NCI-H128 (cell line): ENCODE results near the gene HMX1.

Source experiments
- DNase-seq: peaks from one replicate; lab custom pipeline; 2025; ENCODE audit not compliant: unreplicated experiment; lab: John Stamatoyannopoulos, UW

HMX1 gene

DNA sequence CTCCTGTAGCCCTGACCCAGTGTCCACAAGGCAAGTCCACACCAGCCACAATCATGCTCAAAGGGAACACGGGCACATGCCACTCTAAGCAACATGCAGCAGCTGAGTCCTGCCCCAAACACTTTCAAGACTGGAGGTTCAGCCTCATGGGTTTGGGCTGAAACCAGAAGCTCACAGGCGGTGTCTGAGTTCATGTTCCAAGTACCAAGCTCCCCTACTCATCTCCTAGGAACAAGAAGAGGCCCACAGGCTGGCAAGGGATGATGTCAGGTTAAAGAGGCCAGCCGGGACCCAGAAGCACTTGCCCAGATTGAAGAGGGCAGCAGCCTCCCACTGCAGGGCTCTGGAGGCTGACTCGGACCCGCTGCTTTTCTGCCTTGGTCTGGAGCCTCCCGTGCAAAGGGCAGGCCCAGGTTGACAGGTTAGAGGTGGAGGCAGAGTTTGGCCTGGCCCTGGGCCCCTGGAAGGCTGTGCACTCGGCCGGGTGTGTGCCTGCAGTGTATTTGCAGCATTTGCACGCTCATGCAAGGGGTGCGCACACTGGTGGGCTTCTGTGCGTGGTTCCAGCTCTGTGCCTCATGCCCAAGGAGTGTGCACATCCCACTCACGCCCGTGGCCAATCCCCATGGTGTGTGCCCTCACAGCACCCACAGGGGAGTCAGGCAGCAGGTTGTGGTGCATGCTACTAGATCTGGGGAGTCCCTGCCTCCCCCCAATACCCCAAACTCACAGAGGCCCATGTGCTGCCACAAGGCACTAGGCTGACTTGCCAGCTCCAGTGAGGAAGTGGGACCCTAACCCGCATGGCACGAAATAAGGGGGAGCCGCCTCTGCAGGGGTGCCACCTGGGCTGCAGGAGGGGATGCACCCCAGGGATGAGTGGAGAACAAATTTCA lies 2.4 kb downstream of the HMX1 start:
- no peak for DNase-seq

DNA sequence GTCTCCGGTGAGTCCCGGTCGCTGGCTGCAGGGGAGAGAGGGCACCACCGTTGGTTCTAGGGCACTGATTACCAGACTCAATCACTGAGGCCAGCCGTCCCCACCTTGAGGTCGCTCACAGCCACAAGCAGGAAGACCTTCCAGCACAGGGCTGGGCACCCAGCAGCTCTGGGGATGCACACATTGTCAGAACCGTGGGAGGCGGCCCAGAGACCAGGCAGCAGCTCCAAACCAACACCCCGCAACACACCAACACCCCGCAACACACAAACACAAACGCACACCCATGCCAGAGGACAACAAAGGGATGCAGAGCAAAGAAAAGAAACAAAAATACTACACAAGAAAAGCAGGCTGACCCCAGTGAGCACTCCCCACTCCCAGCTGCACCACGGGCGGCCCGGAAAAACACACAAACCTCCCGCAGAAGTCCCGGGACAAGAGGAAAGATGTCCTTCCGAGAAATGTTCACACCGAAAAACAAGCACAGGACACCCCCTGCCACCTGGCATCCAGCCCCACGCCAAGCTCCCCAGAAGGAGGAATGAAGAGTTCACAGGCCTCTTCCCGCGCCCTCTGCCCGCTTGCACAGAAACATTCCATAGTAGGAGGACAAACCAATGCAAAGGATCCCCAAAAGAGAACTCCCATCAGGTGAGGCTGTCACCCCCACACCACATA lies 3.2 kb downstream of the HMX1 start:
- no peak for DNase-seq

DNA sequence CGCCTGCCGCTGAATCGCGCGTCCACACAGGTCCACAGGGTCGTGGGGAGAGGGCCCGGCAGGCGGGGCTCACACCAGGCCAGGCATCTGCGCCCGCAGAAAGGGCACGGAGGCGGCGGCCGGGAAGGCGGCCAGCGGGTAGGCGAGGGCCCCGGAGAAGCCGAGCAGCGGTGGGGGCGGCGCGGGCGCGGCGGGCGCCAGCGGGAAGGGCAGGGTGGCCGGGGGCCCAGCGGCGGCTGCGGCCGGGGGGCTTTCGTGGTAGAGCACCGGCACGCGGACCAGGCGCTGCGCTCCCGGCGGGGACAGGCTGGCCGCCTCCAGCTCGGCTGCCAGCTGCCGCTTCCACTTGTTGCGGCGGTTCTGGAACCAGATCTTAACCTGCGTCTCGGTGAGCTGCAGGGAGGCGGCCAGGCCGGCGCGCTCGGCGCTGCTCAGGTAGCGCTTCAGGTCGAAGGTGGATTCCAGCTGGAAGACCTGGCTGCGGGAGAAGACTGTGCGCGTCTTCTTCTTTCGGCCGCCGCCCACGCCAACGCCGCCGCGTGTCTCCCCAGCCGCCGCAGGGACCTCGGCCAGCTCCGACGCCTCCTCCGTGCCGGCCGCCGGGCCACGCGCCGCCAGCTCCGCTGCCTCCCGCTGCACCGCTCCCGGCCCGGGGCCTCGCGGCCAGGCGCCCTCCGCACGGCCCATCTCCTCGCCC lies 3.9 kb downstream of the HMX1 start:
- DNase-seq, result no peak

DNA sequence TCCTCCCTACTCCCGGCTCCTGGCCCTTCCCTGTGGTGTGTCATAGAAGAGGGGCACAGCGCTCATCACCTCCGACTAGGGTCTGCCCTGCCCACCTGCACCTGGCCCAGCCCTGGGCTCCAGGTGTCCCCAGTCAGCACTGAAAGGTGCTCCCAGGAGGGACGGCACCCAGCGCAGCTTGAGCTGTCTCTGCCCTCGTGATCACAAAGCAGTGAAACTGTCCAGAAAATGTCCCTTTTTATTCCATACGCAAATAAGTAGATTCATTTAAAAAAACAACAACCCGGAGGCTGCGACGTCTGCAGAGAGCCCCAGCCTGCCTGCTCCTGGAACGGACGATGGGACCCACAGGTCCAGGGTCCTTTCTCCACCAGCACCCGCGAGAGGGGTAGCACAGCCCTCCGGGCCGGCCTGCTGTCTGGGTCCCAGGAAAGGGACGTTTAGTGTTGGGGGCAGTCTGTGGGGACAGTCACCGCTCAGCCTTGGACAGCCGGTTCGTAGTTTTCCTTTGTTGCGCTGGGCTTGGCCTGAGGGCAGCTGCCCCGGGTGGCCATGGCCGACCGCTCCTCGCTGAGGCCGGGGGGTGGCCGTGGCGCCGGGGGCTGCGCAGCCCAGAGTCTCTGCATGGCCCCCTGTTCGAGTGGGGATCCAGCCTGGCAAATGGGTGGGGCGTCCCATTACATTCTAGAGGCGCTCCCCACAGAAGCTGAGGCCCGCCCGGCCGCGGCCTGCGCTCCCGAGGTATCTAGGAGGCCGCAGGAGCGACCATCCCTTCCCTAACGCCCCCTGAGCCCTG lies 4.6 kb downstream of the HMX1 start:
- no peak for DNase-seq

DNA sequence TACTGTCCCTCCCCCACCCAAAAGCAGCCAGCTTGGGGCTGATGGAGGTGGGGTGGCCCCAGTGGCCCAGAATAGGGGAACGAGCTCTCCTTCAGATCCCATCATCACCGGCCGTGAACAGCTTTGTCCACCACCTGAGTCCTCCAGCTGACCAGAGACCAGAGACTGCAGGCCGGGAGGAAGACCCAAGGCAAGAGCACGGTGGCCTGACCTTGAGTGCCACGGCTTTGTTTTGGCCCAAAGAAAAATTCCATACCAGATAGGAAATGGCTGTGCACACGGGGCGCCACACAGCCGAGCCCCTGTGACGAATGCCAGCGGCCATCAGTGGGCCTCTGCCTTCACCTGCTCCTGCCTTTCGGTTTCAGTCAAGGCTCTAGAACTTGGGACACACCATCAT lies 5.2 kb downstream of the HMX1 start:
- DNase-seq, result no peak

DNA sequence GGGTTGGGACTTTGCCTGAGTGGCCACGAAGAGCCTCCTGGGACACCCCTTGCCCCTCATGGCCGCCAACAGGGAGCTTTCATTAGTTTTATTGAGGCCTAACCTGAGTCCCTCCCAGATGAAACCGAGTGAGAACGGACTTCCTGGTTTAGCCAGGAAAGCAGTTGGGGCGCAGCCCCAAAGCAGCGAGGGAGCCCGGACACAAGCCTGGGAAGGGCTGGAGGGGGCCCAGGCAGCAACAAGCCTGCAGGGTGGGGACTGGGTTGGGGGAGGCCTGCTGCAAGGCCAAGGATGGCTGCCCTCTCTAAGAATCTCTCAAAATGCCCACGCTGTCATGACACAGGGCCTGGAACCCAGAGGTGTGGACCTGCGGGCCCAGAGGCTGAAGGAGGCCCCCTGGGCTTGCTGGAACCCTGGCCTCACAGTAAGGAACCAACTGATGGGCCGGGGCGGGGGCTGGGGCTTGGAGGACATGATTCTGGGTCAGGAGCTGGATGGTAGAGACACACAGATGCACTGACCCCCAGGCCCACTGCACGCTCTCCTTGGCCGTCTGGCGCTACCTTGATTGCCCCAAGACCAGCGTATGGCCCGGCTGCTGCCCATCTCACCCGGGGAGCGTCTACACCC lies 5.8 kb downstream of the HMX1 start:
- DNase-seq, result no peak

DNA sequence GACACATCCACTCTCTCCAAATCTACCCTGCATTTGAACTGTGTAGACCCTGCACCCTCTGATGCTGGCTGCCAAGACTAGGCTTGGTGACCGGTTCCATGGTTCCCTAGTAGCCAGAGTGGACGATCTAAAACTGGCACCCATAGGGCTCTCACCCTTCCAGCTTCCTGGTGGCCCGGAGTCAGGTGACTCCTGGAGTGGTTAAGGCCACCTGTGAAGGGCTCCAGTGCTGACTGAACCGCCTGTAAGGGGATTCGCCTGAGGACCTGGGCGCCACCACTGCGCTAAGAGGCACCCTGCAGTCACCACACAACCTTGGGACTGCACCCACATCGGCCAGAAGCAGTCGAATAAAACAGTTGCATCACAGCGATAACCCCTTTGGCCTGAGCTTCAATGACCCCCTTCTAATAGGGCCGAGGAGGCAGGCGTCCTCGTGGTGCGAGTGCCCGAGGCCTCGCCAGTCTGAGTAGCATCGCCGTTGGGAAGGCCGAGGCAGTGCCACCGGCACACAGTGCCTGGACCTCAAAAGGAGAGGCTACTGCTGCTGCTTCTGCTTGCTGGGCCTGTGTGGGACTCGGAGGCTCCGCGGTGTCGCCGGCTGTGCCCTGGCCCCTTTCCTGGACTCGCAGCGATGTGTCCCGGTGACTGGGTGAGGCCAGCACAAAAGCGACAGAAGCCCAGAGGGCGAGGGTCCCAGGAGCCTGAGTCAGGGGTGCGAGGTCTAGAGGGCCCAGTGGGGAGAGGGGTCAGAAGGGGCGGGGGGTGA lies 6.5 kb downstream of the HMX1 start:
- DNase-seq, result no peak

DNA sequence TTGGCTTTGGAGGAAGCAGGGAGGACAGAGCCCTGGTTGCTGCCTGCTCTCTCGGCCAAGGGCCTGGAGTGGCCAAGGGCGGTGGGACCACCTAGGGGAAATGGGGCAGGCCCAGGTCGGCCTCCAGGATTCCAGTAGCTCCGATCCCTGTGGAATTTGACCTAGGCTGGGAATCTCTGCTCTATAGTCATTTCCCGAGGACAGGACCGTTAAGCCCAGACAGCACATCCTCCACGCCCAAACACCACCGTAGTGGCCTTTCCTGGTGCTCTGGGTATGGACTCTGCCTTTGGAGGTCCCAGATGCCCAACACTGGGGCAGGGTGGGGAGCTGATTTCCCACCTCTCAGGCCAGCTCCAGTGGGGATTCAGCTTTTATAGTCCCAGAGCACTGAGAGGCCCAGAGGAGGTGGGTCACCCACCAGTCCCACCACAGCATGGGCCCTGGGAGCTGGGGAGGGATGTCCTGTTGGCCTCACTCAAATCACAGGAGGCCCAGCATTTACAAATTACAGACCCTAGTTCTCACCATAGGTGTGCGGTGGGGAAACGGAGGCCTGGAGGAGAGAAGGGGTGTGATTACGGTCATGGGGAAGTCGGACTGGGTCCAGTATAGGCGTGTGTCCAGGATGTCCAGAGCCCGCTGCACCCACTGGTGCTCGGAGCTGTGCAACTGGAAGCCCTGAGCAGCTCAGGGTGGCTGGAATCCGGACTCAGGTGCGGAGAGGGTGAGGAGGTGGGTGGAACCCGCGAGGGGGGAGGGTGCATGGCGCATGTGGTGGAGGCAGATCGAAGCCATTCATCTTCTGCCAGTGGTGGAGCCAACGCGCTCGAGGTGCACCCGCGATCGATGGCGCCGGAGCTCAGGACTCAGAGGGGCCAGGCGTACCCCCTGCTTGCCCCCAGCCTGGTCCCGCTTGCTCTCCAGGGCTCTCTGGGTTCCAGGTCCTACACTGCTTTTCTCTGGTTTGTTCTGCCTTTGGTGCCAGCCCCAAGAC lies 7.7 kb downstream of the HMX1 start:
- no peak for DNase-seq

DNA sequence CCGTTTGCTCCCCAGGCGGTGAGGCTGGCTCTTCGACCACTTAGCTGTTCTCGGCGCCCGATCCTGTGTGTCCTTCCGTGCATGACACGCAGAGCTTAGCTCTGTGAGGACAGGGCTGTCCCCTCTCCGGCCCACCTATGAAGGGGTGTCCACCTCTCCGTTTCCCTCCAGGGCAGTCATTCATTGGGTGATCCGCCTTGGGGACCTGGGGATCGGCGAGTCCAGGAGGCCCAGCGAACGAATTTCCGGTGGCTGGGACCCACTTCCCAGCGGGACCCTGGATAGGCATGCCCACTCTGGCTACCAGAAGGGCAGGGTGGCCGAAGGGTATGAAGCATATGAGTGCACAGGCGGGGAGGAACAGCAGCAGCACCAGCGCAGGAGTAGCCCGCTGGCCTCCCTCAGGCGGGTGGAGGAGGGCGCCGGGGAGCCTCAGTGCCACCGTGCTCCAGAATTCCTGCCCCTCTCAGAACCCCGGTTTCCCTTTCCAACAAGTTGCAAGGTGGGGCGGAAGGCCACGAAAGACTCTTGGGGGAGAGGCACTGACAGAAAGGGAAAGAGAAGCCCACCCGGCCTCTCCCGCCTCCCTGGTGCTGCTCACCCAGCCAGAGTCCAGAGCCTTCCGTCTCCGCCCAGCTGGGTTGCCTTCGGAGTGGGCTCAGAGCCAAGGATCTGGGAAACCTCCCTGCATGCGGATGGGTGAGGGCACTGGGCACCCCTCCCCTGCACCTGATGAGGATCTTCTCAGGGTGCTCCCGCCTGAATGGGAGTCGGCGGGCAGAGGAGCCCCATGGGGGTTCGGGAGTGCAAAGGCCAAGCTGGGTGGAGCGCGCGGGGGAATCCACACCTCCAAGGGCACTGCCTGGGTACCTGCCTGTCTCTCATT lies 8.6 kb downstream of the HMX1 start:
- no peak for DNase-seq

DNA sequence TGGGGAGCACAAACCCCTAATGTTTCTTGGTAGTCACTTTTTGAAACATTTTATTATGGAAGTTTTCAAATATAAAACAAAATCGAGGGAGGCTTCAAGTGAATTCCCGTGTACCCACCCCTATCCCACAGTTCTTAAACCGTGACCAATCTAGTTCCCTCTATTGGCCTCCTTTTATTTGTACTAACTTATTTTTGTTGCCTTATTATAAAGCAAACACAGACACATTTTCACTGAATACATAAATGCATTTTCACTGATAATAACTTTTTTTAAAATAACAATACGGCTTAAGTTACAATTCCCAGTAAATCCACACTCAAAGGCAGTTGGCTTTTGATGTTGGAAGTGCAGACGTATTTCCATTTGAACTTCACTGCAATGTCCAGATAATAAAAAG lies 9.3 kb downstream of the HMX1 start:
- DNase-seq, result no peak

DNA sequence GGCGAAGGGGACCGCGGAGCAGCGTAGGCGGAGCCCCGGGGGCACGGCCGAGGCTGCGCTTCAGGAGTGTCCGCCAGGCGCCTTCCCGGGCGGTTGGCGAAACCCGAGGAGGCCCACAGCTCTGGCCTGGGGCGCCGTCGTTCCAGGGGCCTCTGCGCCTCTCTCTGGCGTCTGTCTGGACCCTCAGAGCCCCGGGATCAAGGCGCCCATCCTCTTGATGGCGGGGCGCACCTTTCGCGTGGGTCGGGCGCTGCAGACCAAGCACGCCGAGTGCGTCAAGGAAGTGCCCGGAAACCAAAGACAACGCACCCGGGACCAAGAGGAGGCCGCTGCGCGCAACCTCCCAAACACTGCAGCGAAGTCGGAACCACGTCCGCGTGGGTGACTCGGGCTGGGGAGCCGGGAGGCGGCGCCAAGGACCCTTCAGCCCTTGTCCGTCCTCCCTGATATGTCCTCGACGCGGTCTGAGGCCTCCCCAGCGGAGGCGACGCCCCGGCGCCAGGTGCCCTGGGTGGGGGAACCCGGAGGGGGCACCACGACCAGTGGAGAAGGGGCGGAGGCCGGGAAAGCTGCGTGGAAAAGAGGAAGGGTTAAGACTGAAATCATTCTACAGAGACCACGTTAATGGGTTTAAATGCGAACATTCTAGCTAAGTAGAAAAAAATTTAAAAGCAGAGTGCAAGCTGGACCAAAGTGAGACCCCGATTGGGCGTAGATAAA lies 9.9 kb downstream of the HMX1 start:
- DNase-seq, result no peak

DNA sequence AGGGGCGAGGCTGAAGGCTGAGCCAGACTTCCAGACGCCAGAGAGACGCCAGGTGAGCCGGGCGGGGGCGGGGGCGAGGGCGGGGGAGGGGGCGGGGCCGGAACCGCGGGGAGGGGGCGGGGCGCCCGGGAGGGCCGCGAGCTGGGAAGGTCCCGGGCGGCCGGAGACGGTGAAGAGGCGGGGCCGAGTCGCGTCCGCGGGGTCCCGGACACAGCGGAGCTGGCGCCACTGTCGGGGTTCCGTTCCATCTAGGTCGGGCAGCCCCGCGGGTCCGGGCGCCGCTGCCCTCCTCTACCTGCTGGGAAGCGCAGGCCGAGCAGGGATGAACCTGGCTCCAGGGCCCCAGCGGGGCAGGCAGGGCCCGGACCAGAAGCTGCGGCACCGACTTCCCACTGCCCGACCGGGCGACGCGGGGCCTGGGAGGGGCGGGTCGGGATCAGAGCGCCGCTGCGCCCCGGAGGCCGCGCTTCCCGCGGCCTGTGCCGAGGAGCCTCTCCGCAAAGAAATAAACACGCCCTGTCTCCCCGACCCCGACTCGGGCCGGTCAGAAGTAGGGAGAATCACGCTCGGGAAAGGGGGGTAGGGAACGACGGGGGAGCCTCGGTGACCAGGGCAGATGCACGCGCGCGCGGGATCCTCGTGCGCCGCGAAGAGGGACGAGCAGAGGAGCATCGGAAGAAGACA lies 10.6 kb downstream of the HMX1 start:
- DNase-seq, result no peak

DNA sequence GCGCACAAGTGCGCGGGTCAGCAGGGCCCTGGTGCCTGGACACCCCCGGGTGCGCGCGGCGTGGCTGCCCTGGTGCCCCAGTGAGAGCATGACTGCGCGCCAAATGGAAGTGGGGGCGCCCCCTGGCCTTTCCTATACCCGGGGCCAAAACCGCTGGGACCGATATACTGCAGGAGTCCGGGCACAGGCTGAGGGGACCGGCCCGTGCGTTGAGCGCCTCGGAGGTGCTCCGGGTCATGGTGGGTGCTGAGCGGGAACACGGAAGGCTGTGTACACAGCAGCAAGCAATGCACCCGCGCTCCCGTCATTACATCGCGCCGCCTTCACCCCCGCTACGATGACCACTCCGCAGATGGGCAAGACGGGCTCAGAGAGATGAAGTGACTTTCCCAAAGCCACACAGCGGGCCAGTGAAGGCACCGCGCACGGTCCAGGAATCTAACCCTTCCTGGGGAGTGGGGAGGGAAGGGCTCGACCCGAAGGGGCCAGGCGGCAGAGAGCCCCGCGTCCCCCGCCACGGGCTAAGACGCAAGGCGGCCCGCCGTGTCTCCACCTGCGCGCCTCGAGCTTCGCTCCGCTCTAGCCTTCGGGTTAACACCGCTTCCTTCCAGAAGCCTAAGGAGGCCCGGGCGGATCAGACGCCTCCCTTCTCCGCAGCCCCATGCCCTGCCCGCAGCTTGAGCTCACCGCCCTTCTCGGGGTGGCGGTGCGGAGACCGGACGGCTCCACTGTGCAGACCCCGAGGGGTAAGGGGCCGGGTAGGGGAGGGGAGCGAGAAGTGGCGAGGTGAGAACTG lies 11.3 kb downstream of the HMX1 start:
- no peak for DNase-seq

DNA sequence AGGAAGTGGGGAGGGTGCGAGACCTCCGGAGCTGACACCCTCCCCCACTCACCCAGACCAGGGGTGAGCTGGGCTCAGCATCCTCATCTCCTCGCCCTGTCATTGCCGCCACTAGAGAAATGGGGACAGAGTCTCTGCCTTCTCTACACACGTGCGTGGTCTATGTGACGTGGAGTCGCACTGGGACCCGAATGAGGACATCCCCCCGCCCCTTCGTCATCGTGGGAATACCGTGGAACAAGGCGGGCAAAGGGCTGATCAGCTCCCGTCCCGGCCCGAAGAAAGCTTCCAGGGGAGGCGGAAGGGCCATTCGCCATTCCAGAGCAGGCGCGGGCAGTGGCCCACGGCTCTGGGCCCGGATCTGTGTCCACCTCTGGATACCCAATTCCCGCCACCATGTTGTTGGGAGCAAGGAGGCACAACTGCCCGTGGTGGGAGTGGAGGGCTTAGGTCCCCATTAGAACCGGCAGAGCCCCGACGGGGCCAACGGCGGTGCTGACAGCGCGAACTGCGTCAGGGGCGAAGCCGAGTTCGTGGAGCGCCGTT lies 12.0 kb downstream of the HMX1 start:
- no peak for DNase-seq

DNA sequence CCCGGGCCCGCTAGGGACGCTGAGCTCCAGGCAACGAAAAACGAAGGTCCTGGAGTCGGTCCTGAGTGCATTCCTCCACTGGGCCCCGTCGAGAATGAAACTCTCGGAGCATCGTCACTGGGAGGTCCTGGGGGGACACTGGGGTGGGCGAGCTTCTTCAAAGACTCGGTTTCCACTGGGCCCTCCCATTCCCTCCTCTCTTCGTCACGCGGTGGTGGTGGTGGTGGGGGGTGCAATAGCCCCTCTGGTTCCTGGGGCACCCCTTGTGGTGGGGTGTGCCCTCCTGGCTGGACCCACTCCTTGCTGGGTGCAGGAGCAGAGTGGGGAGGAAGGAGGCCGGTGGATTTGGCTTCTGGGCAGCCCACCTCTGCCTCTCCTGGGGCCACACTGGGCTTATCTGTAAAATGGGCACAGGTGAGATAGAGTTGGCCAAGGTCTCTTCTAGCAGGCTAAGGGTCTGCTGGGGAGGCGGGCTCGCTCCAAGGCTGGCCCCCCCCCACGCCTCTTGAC lies 12.9 kb downstream of the HMX1 start:
- DNase-seq, result no peak
